Kidney glomerular epithelial cell (primary cell): ENCODE results near the gene PAFAH1B1.

Experiments
- DNase-seq: peaks from one replicate; lab custom pipeline; 2025; lab: John Stamatoyannopoulos, UW

PAFAH1B1 gene

GRCh38 chr17:2704031-2704889 is 110.8 kb downstream of the PAFAH1B1 start:
- DNase-seq: no peak

GRCh38 chr17:2704890-2705248 is 111.4 kb downstream of the PAFAH1B1 start:
- DNase-seq: no peak

GRCh38 chr17:2705263-2705662 is 111.8 kb downstream of the PAFAH1B1 start:
- DNase-seq: no peak

DNA sequence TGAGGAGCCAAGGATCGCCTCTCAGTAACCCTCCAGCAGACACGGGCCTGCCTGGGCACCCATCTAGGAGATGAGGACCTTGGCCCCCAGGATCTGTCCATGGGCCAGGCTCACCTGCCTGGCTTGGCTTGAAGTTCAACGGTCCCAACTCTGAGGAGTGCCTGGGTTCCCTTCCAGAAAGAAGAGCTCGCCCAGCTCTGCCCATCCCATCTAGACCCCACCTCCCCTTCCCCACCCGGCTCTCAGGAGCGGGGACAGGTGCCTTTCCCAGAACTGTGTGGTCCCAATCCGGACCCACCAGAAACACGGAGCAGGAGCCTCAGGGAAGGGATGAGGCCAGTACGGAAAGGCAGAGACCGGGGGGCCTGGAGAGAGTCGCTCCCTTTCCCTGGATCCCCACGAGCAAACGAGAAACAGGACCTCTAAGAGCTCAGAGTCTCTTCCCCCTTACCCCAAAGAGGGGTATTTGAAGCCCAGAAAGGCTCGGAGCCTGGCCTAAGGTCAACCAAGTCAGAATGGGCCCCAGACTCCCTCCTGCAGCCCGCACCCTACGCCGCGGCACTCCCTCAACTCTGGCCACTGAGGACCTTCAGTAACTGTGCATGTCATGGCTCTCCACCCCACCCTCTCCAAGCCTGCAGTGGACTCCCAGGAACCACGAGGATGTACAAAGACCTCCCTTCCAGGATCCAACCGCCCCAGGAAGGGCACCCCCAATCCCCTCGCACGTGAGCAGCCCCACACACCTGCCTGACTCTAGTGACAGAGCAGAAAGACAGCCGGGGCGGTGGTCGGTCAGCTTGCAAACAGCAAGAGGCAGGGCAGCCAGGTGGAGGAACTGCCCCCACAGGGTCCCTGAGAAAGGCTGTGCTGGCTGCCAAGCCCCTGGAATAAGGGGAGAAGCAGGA is 112.7 kb downstream of the PAFAH1B1 start:
- DNase-seq: no peak

DNA sequence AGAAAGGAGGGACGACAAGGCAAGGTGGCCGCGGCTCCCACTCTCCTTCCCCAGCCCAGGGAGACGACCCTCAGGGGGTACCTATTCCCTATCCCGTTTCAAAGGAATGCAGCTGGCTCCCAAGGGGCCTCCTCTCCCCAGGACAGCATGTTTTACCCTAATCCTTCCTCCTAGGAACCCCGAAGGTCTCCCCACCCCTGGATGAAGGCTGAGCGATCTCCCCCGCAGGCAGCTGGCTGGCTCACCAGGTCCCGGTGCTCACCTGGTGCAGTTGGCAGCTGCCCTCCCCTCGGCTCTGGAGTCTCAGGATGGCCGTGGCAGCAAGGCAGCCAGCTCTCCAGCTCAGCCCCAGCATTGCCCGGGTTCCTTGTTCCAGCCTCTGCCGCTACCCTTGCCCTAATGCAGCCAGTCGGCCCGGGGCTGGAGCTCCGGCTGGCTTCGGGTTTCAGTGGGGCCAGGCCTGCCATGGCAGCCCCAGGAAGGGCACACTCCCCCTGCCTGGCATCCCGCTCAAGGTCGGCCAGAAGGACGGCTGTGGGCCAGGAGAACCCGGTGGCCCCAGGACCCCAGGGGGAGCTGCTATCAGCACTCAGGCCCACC is 113.6 kb downstream of the PAFAH1B1 start:
- DNase-seq: no peak

GRCh38 chr17:2707721-2708584 is 114.5 kb downstream of the PAFAH1B1 start:
- no peak for DNase-seq

DNA sequence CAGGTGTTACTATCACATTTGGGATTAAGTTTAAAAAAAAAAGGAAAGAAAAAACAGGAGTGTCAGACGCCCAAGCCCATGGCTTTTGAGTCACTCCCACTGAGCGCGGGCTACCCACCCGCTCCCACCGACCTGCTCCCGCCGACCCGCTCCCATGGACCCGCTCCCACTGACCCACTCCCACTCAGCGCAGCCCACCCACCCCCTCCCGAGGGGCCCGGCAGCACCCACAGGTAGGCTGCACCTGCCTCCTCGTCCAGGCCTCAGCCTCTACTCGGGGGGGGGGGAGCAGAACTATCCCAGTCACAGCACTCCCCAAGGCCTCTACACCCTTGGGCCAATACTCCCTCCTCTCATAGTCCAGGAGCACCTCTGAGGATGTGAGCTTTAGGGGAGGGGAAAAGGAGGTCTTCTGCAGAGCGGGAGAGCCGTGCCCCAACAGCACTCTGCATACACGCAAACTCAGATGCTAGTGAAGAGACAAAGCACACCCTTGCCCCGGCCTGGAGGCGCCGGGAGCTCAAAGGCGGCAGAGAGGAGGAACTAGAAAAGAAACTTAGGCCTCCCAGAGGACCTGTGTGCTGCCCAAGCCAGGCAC is 115.2 kb downstream of the PAFAH1B1 start:
- no peak for DNase-seq

DNA sequence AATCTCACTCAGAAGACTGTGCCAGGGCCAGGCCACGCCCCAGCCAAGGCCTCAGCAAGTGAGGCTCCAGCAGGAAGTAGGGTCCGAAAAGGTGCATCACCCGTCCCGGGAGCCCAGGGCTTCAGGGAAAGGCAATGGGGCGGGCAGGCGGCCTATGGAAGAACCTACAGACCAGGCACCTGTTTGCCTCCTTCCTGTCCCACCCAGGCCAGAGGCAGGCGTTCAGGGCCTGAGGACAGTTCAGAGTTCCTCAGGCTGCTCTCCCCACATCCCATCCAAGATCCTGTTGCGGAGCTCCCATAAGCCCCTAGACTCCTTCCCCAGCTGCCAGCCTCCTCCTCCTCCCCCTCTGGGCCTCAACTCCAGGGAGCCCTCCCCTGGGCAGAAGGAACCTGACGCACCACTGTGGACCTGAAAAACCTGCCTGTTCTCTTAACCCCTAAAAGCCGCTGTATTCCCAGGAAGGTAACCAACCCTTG is 115.8 kb downstream of the PAFAH1B1 start:
- DNase-seq: no peak

DNA sequence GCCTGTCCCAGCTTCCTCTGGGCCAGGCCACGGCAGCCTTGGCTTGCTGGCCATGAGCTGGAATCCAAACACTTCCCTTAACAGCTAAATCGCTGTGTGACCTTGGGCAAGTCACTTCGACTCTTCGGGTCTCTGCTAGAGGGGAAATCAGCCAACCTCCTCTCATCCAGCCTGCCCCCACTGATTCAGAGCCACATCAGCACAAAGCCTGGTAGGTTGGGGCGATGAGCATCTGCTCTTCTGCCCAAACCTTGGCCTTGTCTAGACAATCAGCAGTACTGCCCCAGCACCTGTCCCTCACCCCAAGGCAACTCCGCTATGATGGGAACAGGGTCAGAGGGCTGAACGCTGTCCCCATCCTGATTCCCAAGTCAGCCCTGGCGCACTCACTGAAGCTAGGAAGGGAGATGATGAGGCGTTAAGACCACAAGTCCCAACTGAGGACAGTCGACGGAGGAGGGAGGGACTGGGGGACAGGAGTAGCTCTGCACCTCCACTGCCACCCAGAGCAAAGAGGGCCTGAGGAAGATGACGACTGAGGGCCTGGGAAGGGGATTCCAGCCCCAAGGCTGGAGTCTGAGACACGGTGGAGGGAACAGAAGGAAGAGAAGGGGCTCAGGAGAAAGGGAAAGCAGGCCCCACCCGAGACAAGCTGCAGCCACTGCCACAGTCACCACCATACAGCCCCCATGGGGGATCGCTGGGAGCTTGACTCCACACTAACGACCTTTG is 116.8 kb downstream of the PAFAH1B1 start:
- no peak for DNase-seq

- DNase-seq: no peak
Observed at GRCh38 chr17:2710803-2711607, 117.6 kb downstream of the PAFAH1B1 start.

DNA sequence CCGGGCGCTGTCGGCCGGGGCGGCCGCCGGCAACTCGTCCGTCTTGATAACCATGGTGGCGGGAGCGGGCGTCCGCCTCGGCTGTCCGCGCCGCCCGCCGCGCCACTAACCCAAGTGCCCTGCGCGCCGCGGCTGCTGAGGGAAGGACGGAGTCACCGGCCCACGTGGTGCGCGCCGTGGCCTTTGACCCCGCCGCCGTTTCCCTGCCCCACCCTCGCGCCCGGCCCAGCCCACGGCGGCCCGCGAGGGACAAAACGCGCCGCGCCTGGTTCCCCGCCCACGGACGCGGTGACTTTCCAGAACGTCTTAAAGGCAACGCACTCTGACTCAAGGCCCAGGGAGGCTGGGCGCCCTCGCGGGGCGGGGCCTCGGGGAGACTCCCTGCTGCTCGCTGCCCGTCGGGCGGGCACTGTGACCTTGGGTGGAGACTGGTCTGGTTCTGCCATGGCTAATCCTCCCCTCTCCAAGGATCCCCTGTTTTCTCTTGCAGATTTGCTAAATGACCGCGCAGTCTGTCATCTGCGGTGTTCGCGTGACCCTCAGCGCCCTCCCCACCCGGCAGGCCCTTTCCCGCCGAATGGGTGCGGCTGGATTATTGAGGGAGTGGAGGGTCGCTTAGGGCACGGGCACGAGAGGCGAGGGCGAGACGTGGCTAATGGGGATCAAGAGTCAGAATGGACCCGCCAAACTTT is 118.3 kb downstream of the PAFAH1B1 start, which contains the start of gene CLUH:
Gene CLUH (minus strand): TSS at position 157 of the 692 bp plus-strand sequence. CDS start 103 bp downstream, at position 54.
- peak; percentile 89 for DNase-seq

GRCh38 chr17:2712300-2713043 is 119.0 kb downstream of the PAFAH1B1 start:
- DNase-seq: no peak

GRCh38 chr17:2713881-2714280 is 120.4 kb downstream of the PAFAH1B1 start:
- DNase-seq: no peak

DNA sequence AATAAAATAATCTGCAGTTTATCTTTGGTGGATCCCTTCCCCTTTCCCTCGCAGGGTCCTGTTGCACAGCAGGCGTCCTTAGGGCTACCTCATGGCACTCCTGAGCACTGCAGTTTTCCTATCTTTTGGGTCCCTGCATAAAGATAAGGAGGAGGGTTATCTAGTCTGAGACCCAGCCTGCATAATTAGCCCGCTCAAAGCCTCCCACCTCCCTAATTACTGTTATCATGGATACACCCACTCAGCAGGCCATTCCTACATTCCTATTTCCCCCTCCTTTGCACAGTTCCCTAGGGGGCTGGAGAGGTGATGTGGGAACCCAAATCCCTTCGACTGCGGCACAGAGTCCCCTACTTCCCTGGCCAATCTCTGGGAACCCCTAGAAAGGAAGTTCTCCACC is 123.2 kb downstream of the PAFAH1B1 start:
- DNase-seq: no peak

GRCh38 chr17:2718150-2718938 is 124.9 kb downstream of the PAFAH1B1 start:
- DNase-seq: no peak

DNA sequence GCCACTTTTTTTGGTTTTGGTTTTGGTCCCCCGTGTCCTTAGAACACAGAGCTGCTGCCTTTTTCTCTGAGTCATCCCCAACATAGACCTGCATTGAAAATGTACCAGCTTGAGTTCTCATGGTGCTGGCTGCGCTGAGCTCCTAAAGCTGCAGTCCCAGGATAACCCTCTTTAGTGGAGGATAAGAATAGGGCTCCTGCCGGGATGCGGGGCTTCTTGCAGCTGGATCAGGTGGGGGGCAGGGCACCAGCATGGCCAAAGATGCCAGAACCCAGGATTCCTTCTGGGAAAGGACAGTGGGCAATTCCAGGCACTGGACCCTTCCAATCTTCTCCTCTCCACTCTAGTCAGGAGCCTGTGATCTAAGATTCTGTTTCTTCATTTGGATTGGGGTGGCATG is 126.4 kb downstream of the PAFAH1B1 start:
- no peak for DNase-seq

- no peak for DNase-seq
Observed at GRCh38 chr17:2721603-2722002, 128.1 kb downstream of the PAFAH1B1 start.
